Measurements from ENCODE around the gene ZEB2.

DNA sequence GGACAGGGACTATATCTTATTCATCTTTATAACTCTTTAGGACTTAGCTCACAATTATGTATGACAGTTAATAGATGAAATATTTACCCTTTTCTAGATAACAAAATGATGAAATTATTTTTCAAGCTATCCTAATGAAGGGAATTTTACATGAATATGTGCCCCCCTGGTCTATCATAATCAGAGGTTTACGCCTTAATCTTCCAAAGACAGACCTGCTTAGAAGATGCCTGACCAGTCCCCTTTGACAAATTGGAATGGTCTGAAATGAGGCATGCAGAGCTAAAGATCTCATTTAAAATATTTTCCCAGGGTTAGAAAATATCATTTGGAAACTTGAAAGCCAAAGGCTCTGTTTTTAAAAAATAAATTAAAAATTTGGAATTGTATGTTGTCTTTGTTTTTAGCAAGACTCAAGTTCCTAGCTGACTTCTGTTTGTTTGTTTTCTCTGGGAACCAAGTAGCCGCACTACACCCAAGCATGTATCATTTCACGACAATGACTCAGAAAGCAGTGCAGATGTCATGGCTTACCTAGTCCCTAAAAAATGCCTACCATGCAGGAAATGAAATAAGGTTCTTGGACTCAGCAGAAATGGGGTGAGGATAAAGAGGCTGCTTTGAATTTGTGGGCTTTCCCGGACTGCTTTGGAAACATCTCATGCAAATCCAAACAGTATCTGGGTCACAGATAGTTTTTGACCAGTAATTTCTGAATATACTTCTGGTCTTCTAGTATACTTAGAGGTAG, 162.1 kb downstream of the ZEB2 start:
- TF ChIP-seq CTCF (IDR thresholded peaks at IDR 0.05) (no peak), POLR2A (IDR thresholded peaks at IDR 0.05) (no peak)

Data from thyroid gland (tissue), 4 donors.